HG03039 (cell line): Measurements from ENCODE around the gene HJV.
A peak's percentile ranks its signal among the peaks of the same experiment; 100 is the strongest.
"Not testable (repeated sequence)": the region's sequence is repeated elsewhere in the genome, so short reads cannot be mapped to it uniquely, and the experiment has no call there.

Experiments used
- ATAC-seq: cut with Tn5 transposase; IDR thresholded peaks from one replicate; pipeline ENCODE4 v1.9.1; 2021; ENCODE audit warnings: mild to moderate bottlenecking, moderate library complexity; ENCODE audit not compliant: unreplicated experiment

HJV gene

GRCh38 chr1:146021622-146022402, at the start of gene HJV:
HJV (minus strand) TSS chr1:146021735; CDS start chr1:146020231, 1,504 bp downstream.
- ATAC-seq: no peak

GRCh38 chr1:146059148-146059547, 37.6 kb upstream of the HJV start:
- ATAC-seq: not testable (repeated sequence)

- peak; percentile 85 for ATAC-seq
Measured at GRCh38 chr1:146051852-146052676, 30.5 kb upstream of the HJV start.

- no peak for ATAC-seq
Measured at GRCh38 chr1:146051452-146051851, 29.9 kb upstream of the HJV start.

- ATAC-seq: not testable (repeated sequence)
Measured at GRCh38 chr1:146050652-146050963, 29.1 kb upstream of the HJV start.

- not testable (repeated sequence) for ATAC-seq
Measured at GRCh38 chr1:146049866-146050651, 28.5 kb upstream of the HJV start.

GRCh38 chr1:146049436-146049835, 27.9 kb upstream of the HJV start:
- no peak for ATAC-seq

- not testable (repeated sequence) for ATAC-seq
Measured at GRCh38 chr1:146048514-146049115, 27.1 kb upstream of the HJV start.

GRCh38 chr1:146046664-146047063, 25.1 kb upstream of the HJV start:
- ATAC-seq: no peak

GRCh38 chr1:146039844-146040194, 18.3 kb upstream of the HJV start:
- ATAC-seq: no peak

GRCh38 chr1:146036965-146037646, 15.6 kb upstream of the HJV start:
- peak; percentile 32 for ATAC-seq

- ATAC-seq: no peak
Measured at GRCh38 chr1:146036241-146036964, 14.9 kb upstream of the HJV start.

GRCh38 chr1:146035048-146035423, 13.5 kb upstream of the HJV start:
- ATAC-seq: no peak

- no peak for ATAC-seq
Measured at GRCh38 chr1:146032631-146033219, 11.2 kb upstream of the HJV start.

GRCh38 chr1:146031476-146031875, 9.9 kb upstream of the HJV start:
- ATAC-seq: no peak

GRCh38 chr1:146029117-146029516, 7.6 kb upstream of the HJV start:
- no peak for ATAC-seq

GRCh38 chr1:146026650-146027049, 5.1 kb upstream of the HJV start:
- not testable (repeated sequence) for ATAC-seq

GRCh38 chr1:146025787-146026495, 4.4 kb upstream of the HJV start:
- ATAC-seq: not testable (repeated sequence)
